Left lung (tissue), 10 donors: Measurements from ENCODE around the gene CHMP4A. TPM values are rescaled to one million over a fixed set of nuclear protein-coding genes. Genes with fewer than 3 reads are reported as not detected.
"Not testable (repeated sequence)": the region's sequence is repeated elsewhere in the genome, so short reads cannot be mapped to it uniquely, and the experiment has no call there.

ENCODE experiments used
- ATAC-seq: fragments of 200-7000 bp; cut with Tn5 transposase; one replicate; pipeline ENCODE4 v1.9.1; 2020; ENCODE audit warnings: moderate library complexity
- DNase-seq, 4 donors: peaks; one replicate each; pipeline ENCODE4 v3.0.0-alpha.2; 2013 to 2020
- H3K27ac ChIP-seq, 2 donors: fragments of 200-600 bp; sonication (generic) in 1 of 2; one replicate each; pipeline versions ENCODE4 v1.5.0 to v1.8.0; 2020 to 2021
- H3K27me3 ChIP-seq, 2 donors: fragments of 200-600 bp; sonication (generic) in 1 of 2; one replicate each; pipeline versions ENCODE4 v1.5.0 to v1.8.0; 2020 to 2021
- H3K36me3 ChIP-seq, 2 donors: fragments of 200-600 bp; sonication (generic) in 1 of 2; one replicate each; pipeline versions ENCODE4 v1.5.0 to v1.8.0; 2020 to 2021
- H3K4me1 ChIP-seq, 2 donors: fragments of 200-600 bp; one replicate each; pipeline ENCODE4 v1.8.0; 2021
- H3K4me3 ChIP-seq, 2 donors: fragments of 200-600 bp; sonication (generic) in 1 of 2; one replicate each; pipeline versions ENCODE4 v1.5.0 to v1.8.0; 2020 to 2021; ENCODE audit warnings: mild to moderate bottlenecking in 1 of 2
- H3K9me3 ChIP-seq, 2 donors: fragments of 200-600 bp; sonication (generic) in 1 of 2; one replicate each; pipeline versions ENCODE4 v1.5.0 to v1.8.0; 2020 to 2021
- CTCF ChIP-seq, 2 donors: fragments of 200-600 bp; sonication (generic) in 1 of 2; IDR thresholded peaks; one replicate each; pipeline versions ENCODE4 v1.5.0 to v1.8.0; 2021; ENCODE audit warnings: antibody characterized with exemption in 2 of 2
- intact Hi-C, 2 donors: fragments of 100-400 bp; cut with DNase I; formaldehyde crosslinking; loops; one replicate each; pipeline versions ENCODE4 v1.11.2 to v1.14.2; 2022
- polyA plus RNA-seq, 6 donors: library from polyadenylated mRNA; unstranded; fragments of 120-200 nt; gene quantifications; one replicate each; pipeline ENCODE4 v1.2.1, GENCODE V29; 2013; ENCODE audit not compliant: insufficient read length in 6 of 6
- total RNA-seq, 2 donors: library from RNA; stranded (reverse); fragmentation: NEBNext Ultra II Directional; extraction: Animal tissue kit (Norgen Biotek cat#: 25700); gene quantifications; one replicate each; pipeline ENCODE4 v1.2.1, GENCODE V29; 2021
- donor health status: DM: no; HTN: yes; CAD: no.
- donor health status: DM: no; HTN: no; CAD: no.

CHMP4A gene
- total and polyA plus RNA-seq, 8 donors = 35.0 to 64.6 (median 56.9) TPM

DNA sequence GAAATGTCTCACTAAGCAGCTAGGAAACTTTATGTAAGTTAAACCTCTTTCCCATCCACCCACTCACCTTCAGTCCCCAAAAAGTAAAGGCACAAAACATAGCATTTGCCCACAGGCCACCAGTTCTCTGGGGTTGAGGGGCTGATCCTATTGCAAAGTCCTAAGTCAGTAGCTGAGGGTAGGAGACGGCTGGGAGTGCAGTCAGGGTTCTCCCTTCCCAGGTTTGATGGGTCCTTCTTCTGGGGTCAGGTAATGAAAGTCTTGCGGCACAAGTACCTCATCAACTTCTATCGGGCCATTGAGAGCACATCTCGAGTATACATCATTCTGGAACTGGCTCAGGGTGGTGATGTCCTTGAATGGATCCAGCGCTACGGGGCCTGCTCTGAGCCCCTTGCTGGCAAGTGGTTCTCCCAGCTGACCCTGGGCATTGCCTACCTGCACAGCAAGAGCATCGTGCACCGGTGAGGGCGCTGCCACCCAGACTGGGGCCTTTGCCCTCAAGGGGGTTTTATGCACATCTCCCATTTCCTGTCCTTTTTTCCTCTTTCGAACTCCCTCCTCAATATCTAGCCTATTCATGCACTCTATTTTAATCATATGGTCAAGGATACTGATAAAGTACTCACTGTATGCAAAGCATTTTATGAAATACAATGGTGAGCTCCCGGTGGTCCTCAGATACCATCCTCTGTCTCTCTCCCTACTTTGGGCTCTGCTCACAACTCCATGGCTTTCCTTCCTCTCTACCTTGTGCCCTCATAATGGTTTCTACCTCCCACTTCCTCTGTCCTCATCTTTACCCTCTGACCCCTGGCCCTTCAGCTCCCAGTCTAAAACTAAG lies 6.8 kb downstream of the CHMP4A start:
- intact Hi-C loops = no loop called here
- H3K27ac ChIP-seq = no peak overlapping the region
- peaks cover 0 to 2% of the 10 kb centered on the region in 2 donors for H3K9me3 ChIP-seq
- H3K36me3 ChIP-seq = peaks cover 0 to 95% of the 10 kb centered on the region in 2 donors
- no peak for DNase-seq
- H3K27me3 ChIP-seq = no peaks in the 10 kb centered on the region
- peaks cover 0 to 5% of the 10 kb centered on the region in 2 donors for H3K4me1 ChIP-seq
- no peak overlapping the region for H3K4me3 ChIP-seq
- no peak for ATAC-seq
- TF ChIP-seq CTCF (IDR thresholded peaks at IDR 0.05) = no peak

- peaks cover 0 to 2% of the 10 kb centered on the region in 2 donors for H3K9me3 ChIP-seq
- TF ChIP-seq CTCF (IDR thresholded peaks at IDR 0.05) = no peak
- no peaks in the 10 kb centered on the region for H3K27me3 ChIP-seq
- H3K27ac ChIP-seq = no peak overlapping the region
- peaks cover 0 to 84% of the 10 kb centered on the region in 2 donors for H3K36me3 ChIP-seq
- intact Hi-C loops = no loop called here
- H3K4me3 ChIP-seq = no peak overlapping the region
- ATAC-seq (no peak), DNase-seq (no peak)
- H3K4me1 ChIP-seq = peaks cover 0 to 4% of the 10 kb centered on the region in 2 donors
These were observed 8.8 kb downstream of the CHMP4A start for GRCh38 chr14:24204163-24205146.

- intact Hi-C loops, ATAC-seq, H3K9me3 ChIP-seq, H3K27ac ChIP-seq, H3K4me3 ChIP-seq, H3K27me3 ChIP-seq, DNase-seq: not testable (repeated sequence)
- Histone ChIP-seq H3K4me1 (peaks cover 0 to 10% of the 10 kb centered on the region in 2 donors), H3K36me3 (peaks cover 0 to 73% of the 10 kb centered on the region in 2 donors)
These were observed 9.9 kb downstream of the CHMP4A start for GRCh38 chr14:24203249-24203886.

GRCh38 chr14:24202538-24202937 lies 10.8 kb downstream of the CHMP4A start:
- H3K9me3 ChIP-seq, ATAC-seq, H3K4me3 ChIP-seq, H3K27me3 ChIP-seq, intact Hi-C loops, H3K27ac ChIP-seq, DNase-seq: not testable (repeated sequence)
- H3K36me3 ChIP-seq = peaks cover 0 to 65% of the 10 kb centered on the region in 2 donors
- H3K4me1 ChIP-seq = peaks cover 0 to 16% of the 10 kb centered on the region in 2 donors

DNA sequence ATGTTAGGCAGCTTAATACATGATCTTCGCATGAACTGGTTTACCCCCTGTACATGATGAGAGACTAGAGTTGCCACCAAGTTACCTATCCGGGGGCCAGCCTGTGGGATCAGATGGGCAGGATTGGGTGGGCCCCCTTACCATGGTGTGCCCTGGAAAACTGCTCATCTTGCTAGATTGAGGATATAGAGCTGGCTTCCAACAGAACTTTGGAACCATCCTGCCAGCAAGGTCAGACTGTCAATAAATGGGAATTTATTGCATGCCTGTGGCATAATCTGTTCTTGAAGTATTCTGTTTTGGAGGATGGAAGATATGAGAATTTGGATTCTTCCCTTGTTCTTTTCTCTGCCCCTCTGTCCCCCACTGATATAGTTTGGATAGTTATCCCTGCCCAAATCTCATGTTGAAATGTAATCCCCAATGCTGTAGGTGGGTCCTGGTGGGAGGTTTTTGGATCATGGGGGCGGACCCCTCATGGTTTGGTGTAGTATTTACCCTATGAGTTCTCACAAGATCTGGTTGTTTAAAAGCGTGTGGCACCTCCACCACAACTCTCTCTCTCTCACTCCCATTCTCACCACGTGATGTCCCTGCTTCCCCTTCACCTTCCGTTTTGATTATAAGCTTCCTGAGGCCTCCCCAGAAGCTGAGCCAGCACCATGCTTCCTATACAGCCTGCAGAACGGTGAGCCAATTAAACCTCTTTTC lies 14.3 kb downstream of the CHMP4A start:
- Histone ChIP-seq H3K9me3 (peaks cover 0 to 2% of the 10 kb centered on the region in 2 donors), H3K4me3 (no peak overlapping the region), H3K27me3 (no peaks in the 10 kb centered on the region), H3K27ac (no peak overlapping the region), H3K4me1 (peaks cover 15 to 42% of the 10 kb centered on the region in 2 donors), H3K36me3 (peaks cover 0 to 32% of the 10 kb centered on the region in 2 donors)
- DNase-seq (no peak), ATAC-seq (no peak)
- intact Hi-C loops = no loop called here
- TF ChIP-seq CTCF (IDR thresholded peaks at IDR 0.05) = no peak
